GM18858 (cell line): Measurements from ENCODE around the gene FERMT3.
"Not testable (repeated sequence)": the region's sequence is repeated elsewhere in the genome, so short reads cannot be mapped to it uniquely, and the experiment has no call there.

ENCODE experiments used
- ATAC-seq: cut with Tn5 transposase; IDR thresholded peaks from one replicate; pipeline ENCODE4 v1.9.1; 2021; ENCODE audit not compliant: unreplicated experiment

FERMT3 gene

DNA sequence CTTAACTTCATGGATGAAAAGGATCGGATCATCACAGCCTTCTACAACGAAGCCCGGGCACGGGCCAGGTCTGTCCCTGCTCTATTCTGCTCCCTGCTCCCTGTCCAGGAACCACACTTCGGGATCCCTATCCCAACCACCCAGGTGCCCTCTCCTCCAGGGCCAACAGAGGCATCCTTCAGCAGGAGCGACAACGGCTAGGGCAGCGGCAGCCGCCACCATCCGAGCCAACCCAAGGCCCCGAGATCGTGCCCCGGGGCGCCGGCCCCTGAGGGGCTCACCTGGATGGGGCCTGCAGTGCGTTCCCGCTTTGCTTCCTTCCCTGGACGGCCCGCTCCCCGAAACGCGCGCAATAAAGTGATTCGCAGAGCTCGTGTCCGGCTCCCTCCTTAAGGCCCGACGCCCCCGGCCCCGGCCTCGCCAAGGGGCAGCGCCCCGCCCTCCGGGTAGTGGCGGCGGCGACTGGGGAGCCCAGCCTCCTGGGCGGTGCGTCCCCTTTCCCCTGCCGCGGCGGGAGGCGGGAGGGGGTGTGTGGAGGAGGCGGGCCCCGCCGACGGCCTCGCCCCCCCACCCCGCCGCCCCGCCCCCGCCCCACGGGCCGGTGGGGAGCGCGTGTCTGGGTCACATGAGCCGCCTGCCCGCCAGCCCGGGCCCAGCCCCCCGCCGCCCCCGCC, 27.5 kb downstream of the FERMT3 start, which contains the start of gene VEGFB:
TSS of gene VEGFB (plus strand) at position 672 of the 674 bp plus-strand sequence. CDS start 250 bp downstream, outside the sequence.
- ATAC-seq: no peak

GRCh38 chr11:64234647-64235379, 28.3 kb downstream of the FERMT3 start:
- no peak for ATAC-seq

GRCh38 chr11:64235437-64236161, 29.1 kb downstream of the FERMT3 start:
- no peak for ATAC-seq

- ATAC-seq: no peak
Measured at GRCh38 chr11:64237484-64237951, 31.0 kb downstream of the FERMT3 start.

DNA sequence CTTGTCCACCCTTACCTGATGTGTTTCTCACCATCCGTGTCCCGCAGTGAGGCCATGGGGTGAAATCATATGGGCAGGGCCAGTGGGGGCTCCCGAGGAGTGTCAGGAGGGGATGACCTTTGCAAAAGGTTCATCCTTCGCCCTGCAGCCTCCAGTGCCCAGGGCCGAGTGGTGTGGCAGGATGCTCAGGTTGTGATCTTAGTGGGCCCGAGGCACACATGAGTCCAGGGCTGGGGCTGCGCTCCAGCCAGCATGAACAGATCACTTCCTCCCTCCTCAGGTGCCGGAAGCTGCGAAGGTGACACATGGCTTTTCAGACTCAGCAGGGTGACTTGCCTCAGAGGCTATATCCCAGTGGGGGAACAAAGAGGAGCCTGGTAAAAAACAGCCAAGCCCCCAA, 31.6 kb downstream of the FERMT3 start:
- ATAC-seq: no peak

GRCh38 chr11:64238999-64239398, 32.5 kb downstream of the FERMT3 start:
- no peak for ATAC-seq

DNA sequence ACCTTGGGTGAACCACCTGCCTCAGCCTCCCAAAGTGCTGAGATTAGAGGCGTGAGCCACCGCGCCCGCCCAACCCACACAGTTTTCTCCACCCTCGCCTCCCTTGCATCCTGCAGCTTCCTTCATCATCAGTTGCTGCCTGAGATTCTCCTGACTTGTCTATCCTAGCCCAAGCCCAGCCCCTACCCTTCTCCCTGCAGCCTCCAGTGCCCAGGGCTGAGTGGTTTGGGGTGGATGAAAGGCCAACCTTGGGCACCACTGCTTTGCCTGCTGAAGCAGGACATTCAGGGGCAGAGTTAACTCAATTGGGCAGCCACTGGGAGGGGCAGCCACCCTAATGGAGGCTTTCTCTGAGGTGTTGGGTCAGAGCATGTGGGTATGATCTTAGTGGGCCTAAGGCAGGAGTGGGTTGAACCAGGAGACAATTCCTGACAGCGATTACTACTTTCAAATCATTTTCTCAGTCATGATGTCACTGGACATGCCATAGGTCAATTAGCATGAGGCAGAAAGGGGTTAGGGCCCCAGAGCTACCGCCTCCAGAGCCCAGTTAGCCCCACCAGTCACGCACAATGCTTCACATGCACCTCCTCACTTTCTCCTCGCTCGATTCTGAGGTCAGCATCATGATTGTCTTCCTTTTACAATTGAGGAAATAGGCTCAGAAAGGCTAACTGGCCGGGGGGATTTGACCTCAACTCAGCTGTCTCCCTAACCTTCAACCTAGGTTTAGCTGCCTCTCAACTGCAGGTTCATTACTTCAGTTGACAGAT, 33.3 kb downstream of the FERMT3 start:
- no peak for ATAC-seq

DNA sequence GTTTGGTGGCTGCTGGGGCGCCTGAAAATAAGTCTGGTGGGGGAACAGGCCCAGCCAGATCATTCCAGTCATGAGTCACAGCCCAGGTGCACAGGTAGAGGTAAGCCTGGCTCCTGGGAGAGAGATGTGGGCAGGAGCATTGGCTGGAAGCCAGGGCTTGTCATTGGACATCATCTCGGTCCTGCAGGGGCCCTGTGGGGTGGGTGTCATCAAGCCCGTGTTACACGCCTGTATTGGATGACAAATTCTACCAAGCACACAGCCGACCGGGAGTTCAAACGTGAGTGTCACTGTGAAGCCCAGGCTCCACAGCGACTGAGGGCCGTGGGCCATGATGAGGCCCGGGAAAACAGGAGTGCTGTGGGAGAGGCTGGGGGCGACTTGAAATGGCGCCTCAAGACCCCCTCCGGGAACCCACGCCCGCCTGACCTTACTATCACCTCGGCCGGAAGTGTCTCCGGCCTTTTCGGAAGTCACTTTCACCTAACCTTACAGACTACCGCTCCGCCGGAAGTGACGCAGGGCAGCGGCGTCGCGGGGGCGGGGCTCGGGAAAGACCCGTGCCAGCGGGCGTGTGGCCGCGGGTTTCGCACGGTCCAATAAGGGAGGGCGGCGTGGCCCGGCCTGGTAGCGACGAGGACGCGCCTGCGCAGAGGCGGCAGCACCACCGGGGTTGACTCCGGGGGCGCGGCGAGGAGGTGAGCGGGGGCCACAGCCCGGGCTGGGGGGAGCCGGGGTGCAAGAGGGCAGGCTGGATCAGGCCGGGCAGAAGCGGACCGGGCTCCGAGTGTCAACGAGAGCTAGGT, 34.1 kb downstream of the FERMT3 start, which contains the start of gene FKBP2:
TSS of gene FKBP2 (plus strand) at position 661 of the 806 bp plus-strand sequence. CDS start 1,293 bp downstream, outside the sequence.
- ATAC-seq: peak; percentile 44

GRCh38 chr11:64241241-64241490, 34.6 kb downstream of the FERMT3 start:
- ATAC-seq: peak; percentile 43

DNA sequence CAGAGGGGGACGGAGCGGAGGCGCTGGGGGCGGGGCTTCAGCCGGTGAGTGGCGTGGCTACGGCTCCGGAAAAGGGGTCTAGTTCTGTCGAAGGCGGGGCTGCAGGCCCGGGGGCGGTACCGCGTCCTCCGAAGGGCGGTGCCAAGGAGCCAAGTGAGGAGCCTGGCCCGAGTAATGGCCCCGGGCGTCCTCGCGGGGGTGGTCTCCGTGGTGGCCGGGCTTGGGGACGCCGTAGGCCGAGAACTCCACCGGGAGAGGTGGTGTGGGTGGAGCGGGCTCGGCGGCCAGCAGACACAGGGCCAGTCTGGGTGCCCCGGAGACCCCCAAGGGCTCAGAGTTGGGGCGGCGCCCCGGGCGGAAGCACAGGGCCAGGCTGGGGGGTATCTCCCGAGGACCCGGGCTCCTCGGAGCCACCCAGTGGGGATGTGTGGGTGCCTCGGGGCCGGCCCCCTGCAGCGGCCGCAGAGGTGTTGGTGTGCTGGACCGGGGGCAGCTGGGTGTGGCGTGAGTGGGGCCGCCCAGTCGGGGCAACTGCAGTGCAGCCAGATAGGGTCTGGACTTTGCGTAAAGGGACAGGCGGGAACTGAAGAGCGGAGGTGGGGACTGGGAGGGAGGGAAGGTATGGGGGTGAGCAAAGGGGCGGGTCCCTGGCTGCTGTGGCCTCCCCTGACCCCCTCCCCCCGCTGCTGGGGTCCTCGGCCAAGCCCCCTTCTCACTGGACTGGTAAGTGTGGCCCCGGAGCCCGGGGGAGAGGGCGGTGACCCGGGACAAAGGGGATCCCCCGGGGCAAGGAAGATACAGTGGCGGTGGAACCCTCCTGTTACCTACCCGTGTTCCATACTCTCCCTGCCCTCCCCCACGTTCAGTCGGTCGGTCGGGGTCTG, 35.2 kb downstream of the FERMT3 start:
- peak; percentile 2 for ATAC-seq

GRCh38 chr11:64243236-64243854, 36.8 kb downstream of the FERMT3 start:
- ATAC-seq: no peak

DNA sequence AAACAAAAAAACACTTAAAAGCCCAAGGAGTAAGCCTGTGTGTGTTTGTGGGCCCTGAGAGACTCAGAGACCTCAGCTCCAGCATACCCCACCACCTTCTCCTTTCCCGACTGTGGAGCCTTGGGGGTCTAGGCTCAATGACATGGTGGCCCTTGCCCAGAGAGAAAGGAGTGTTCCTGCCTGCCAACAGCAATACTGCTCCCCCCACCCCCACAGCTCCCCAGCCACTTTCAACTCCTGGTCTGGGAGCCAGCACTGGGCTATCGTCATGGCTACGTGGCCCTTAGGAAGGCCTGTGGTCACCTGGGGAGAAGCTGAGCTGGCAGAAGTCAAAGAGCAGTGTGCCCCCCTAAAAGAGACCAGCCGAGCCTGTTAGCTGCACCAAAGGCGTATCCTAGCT, 37.6 kb downstream of the FERMT3 start:
- no peak for ATAC-seq

GRCh38 chr11:64244966-64245365, 38.4 kb downstream of the FERMT3 start:
- no peak for ATAC-seq

DNA sequence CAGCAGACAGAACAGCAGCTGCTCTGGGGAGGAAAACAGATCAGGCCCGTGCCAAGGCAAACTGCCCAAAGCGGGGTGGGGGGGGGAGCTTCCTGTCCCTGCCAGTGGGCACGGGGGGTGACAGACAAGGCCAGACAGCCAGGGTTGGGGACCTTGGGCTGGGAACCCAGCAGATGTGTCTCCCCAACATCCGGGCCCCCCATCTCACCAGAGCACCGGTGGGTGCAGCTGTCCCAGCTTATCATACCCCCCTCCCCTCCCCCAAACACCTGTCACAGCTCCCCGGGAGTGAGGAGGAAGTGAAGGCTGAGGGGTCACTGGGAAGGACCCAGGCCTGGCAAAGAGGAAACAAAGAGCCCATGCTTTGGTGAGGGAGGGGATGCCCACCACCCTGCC, 38.9 kb downstream of the FERMT3 start:
- ATAC-seq: no peak

DNA sequence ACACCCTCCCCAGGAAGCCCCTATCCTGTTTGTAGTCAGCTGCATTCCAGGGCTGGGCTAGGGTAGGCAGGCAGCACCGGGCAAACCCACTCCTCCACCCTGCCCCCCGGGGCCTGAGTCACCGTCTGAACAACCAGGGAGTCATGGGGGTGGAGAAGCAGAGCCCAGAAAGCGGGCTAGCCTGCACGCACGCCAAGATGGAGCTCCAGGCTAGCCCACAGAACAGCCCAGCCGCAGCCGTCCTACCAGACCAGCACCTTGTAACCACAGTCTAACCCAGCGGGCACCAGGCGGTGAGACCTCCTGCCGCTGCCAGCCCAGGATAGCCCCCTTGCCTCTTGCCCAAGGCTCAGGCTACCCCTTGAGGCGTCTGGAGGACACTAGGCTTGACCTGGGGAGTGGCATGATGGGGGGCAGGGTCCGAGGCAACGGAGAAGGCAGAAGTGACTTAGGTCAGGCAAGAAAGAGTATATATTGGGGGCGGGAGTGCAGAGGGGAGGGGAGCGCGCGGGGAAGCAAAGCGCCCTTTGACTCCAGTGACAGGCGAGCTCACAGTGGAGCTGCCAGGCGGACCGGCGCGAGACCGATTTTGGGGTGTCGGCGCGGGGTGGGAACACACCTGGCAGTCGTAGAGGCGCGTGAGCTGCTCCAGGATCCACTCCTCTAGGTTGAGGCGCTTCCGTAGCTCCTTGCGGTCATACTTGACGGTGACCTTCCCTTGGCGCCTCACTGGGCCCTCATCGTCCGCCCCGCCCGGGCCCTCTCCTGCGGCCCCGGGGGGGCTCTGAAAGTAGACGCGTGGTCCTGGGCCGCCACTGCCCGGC, 39.5 kb downstream of the FERMT3 start:
- ATAC-seq: no peak

GRCh38 chr11:64246621-64246870, 40.0 kb downstream of the FERMT3 start:
- not testable (repeated sequence) for ATAC-seq

DNA sequence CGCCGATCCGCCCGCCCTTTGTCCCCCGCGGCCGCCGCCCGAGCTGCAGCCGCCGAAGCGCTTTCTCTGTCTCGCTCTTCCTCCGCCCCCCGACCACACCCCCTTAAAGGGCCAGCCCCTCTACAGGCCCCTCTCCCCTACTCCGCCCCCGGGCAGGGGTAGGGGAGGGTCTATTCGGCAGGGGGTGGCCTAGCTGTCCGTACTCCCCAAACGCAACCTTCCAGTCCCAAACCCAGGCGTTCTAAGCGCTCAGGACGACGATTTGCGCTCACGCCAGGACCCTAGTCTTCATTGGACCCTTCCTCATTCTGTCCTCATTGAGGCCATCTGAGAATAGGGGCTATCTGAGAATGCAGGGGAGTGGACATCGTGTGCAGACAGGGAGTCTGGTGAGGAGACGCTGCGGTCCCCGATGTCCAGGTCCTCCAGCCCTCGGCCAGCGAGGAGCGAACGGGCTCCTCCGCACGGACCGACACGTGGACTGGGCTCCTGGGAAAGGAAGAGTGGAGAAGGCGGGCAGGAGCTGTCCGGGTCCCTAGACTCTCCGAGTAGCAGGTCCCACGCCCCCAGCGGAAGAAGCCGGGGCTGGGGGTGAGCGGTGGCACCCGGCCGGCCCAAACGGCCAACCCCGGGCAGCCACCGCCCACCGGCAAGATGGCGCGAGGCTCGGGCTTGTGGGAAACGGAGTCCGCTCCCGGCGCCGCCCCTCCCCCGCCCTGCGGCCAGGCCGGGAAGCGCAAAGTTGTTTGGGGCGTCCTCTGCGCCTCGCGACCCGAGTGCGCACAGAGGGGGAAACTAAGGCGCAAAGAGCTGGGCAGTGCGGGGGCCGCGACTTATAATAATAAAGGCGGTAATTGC, 40.6 kb downstream of the FERMT3 start, which contains the start of gene PPP1R14B:
TSS of gene PPP1R14B (minus strand) at position 73 of the 858 bp plus-strand sequence. CDS start 270 bp downstream, outside the sequence.
- no peak for ATAC-seq
